Activated CD8-positive, alpha-beta memory T cell treated with anti-CD3 and anti-CD28 coated beads, Interleukin-2, amount 10 ng/mL, durations not matched to agents 7 days and 5 days (primary cell): Measurements from ENCODE around the gene ZNF423. TPM values are rescaled to one million over a fixed set of nuclear protein-coding genes. Genes with fewer than 3 reads are reported as not detected.
"Not testable (repeated sequence)": the region's sequence is repeated elsewhere in the genome, so short reads cannot be mapped to it uniquely, and the experiment has no call there.

Source experiments
- ATAC-seq: fragments of 150-1000 bp; cut with Tn5 transposase; one replicate; pipeline ENCODE4 v1.10.0; 2021; ENCODE audit warnings: moderate library complexity
- CTCF ChIA-PET: fragments of 350-600 bp; sonication (Branson Sonifier 250); formaldehyde crosslinking; loops from one replicate; lab custom pipeline; 2021; ENCODE audit warnings: antibody characterized with exemption; lab: Charles Lee
- DNase-seq: peaks from one replicate; pipeline ENCODE4 v3.0.0-alpha.2; 2020
- H3K27ac Mint-ChIP-seq: one replicate; pipeline ENCODE4 v1.8.0; 2021; ENCODE audit warnings: mild to moderate bottlenecking, mixed read lengths
- H3K27me3 Mint-ChIP-seq: one replicate; pipeline ENCODE4 v1.8.0; 2021; ENCODE audit warnings: mixed read lengths
- H3K36me3 Mint-ChIP-seq: one replicate; pipeline ENCODE4 v1.8.0; 2021; ENCODE audit warnings: mild to moderate bottlenecking, mixed read lengths
- H3K4me1 Mint-ChIP-seq: one replicate; pipeline ENCODE4 v1.8.0; 2021; ENCODE audit warnings: mixed read lengths
- H3K4me3 Mint-ChIP-seq: one replicate; pipeline ENCODE4 v1.8.0; 2021; ENCODE audit warnings: mild to moderate bottlenecking, moderate library complexity, mixed read lengths
- H3K9me3 Mint-ChIP-seq: one replicate; pipeline ENCODE4 v1.8.0; 2022; ENCODE audit warnings: low read depth, mixed read lengths
- total RNA-seq, 2 experiments: library from RNA; stranded (reverse); gene quantifications; one replicate each; pipeline ENCODE4 v1.2.3, GENCODE V29; 2021

ZNF423 gene
- total RNA-seq, 2 experiments from 2014 or later = not detected

- ATAC-seq = no peak
- CTCF ChIA-PET = no interaction called here
- Mint-ChIP-seq H3K4me1 (no peaks in the 10 kb centered on the region), H3K27me3 (no peaks in the 10 kb centered on the region), H3K27ac (no peak overlapping the region), H3K4me3 (no peak overlapping the region), H3K9me3 (no peaks in the 10 kb centered on the region), H3K36me3 (no peaks in the 10 kb centered on the region)
- DNase-seq = no peak
Observed at GRCh38 chr16:49519741-49520140, 336.2 kb downstream of the ZNF423 start.

- no peaks in the 10 kb centered on the region for H3K36me3 Mint-ChIP-seq
- CTCF ChIA-PET = no interaction called here
- no peak overlapping the region for H3K27ac Mint-ChIP-seq
- H3K4me1 Mint-ChIP-seq = no peaks in the 10 kb centered on the region
- no peak for DNase-seq
- no peaks in the 10 kb centered on the region for H3K9me3 Mint-ChIP-seq
- ATAC-seq = no peak
- no peak overlapping the region for H3K4me3 Mint-ChIP-seq
- no peaks in the 10 kb centered on the region for H3K27me3 Mint-ChIP-seq
Observed at GRCh38 chr16:49519008-49519656, 336.8 kb downstream of the ZNF423 start.

DNA sequence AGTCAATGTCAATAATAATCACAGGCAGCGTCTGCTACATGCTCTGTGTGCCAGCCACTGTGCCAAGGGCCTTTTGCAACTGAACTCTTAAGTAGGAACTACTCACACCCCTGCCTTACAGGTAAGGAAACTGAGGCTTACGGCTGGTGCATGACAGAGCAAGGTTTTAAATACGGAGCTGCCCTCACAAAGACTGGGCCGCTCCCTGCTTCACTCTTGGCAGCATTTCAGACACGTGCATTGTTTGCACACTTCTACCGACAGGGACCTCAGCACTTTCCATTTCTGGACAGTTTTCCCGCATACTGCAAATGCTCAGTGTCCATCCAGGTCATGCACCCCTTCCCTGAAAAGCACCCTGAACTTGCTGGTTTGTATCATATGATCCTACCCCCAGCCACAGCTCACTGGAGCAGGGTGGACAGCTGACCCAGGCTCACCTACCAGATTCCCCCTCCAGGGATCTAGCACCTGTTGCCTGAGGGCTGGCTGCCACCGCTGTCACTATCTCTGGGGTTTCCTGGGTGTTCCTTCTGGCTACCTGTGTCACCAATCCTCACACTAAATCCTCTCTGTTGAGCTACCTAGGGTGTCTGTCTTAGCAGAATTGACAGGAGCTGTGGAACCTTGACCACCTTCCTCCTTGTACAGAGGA is 339.4 kb downstream of the ZNF423 start:
- ATAC-seq (no peak), DNase-seq (no peak)
- Mint-ChIP-seq H3K9me3 (no peaks in the 10 kb centered on the region), H3K27ac (no peak overlapping the region), H3K36me3 (no peaks in the 10 kb centered on the region), H3K4me3 (no peak overlapping the region), H3K4me1 (no peaks in the 10 kb centered on the region), H3K27me3 (no peaks in the 10 kb centered on the region)
- CTCF ChIA-PET = no interaction called here

DNA sequence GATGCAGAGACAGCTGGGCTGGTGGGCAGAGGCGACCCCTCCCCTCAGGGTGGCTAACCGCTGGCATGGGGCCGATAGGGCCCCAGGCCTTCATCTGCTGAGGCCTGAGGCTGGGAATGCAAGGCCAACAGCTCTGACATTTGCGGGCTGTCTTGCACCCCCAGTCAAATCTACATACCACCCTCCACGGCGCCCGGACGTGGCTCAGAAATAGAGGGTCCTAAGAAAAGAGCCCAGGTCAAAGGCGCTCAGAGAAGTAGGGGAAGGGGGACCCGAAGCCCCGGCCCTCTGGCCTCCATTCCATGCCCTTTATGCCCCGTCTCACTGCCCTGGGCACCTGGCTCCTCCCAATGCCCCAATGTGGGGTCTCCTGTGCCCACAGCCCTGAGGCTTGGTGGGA is 340.1 kb downstream of the ZNF423 start:
- Mint-ChIP-seq H3K27ac (no peak overlapping the region), H3K27me3 (no peaks in the 10 kb centered on the region), H3K4me3 (no peak overlapping the region), H3K9me3 (no peaks in the 10 kb centered on the region), H3K4me1 (no peaks in the 10 kb centered on the region), H3K36me3 (no peaks in the 10 kb centered on the region)
- no peak for ATAC-seq
- DNase-seq = no peak
- CTCF ChIA-PET = no interaction called here

GRCh38 chr16:49515016-49515565 is 340.8 kb downstream of the ZNF423 start:
- no peak for ATAC-seq
- no peaks in the 10 kb centered on the region for H3K36me3 Mint-ChIP-seq
- CTCF ChIA-PET = no interaction called here
- no peaks in the 10 kb centered on the region for H3K9me3 Mint-ChIP-seq
- H3K4me3 Mint-ChIP-seq = no peak overlapping the region
- H3K27ac Mint-ChIP-seq = no peak overlapping the region
- no peaks in the 10 kb centered on the region for H3K27me3 Mint-ChIP-seq
- no peak for DNase-seq
- H3K4me1 Mint-ChIP-seq = no peaks in the 10 kb centered on the region

- DNase-seq (no peak), ATAC-seq (no peak)
- H3K9me3 Mint-ChIP-seq = no peaks in the 10 kb centered on the region
- H3K27me3 Mint-ChIP-seq = no peaks in the 10 kb centered on the region
- CTCF ChIA-PET = no interaction called here
- H3K36me3 Mint-ChIP-seq = no peaks in the 10 kb centered on the region
- H3K4me1 Mint-ChIP-seq = no peaks in the 10 kb centered on the region
- no peak overlapping the region for H3K4me3 Mint-ChIP-seq
- no peak overlapping the region for H3K27ac Mint-ChIP-seq
Observed at GRCh38 chr16:49514073-49514980, 341.6 kb downstream of the ZNF423 start.

GRCh38 chr16:49513040-49513439 is 342.9 kb downstream of the ZNF423 start:
- DNase-seq (no peak), ATAC-seq (no peak)
- Mint-ChIP-seq H3K4me3 (no peak overlapping the region), H3K36me3 (no peaks in the 10 kb centered on the region), H3K27ac (no peak overlapping the region), H3K9me3 (no peaks in the 10 kb centered on the region), H3K27me3 (no peaks in the 10 kb centered on the region), H3K4me1 (no peaks in the 10 kb centered on the region)
- CTCF ChIA-PET = no interaction called here

DNA sequence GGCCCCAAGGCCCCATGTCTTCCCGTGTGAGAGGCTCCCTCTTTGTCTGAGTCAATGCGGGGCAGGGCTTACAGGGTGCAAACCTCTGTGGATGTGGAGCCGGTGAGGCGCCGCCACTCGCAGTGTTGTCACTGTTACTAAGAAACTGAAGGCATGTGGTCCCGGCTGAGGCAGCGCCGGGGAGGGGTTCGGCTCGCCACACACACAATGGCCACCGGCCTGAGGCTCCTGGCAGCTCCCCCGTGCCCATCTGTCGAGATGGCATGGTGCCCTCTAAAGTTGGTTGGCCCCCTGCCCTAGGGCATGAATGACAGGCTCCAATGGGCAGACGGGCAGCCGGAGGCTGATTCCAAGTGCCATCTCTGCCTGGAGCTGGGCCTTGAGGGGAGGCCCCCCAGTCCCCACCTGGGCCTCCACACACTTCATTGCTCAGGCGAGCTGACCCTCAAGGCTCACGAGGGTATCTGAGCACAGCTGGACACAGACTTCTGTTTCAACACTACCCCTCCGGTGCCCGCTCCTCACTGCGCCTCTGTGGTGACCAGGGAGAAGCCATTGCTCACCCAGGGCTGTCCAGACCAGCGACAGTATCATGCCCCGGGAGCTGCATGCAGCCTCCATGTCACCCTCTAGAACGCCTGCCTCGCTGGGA is 345.1 kb downstream of the ZNF423 start:
- H3K4me1 Mint-ChIP-seq = no peaks in the 10 kb centered on the region
- no peaks in the 10 kb centered on the region for H3K9me3 Mint-ChIP-seq
- ATAC-seq (no peak), DNase-seq (no peak)
- no peak overlapping the region for H3K27ac Mint-ChIP-seq
- no peaks in the 10 kb centered on the region for H3K27me3 Mint-ChIP-seq
- CTCF ChIA-PET = no interaction called here
- no peak overlapping the region for H3K4me3 Mint-ChIP-seq
- no peaks in the 10 kb centered on the region for H3K36me3 Mint-ChIP-seq

GRCh38 chr16:49510141-49510540 is 345.8 kb downstream of the ZNF423 start:
- Mint-ChIP-seq H3K4me1 (no peaks in the 10 kb centered on the region), H3K27ac (no peak overlapping the region), H3K9me3 (no peaks in the 10 kb centered on the region), H3K36me3 (no peaks in the 10 kb centered on the region), H3K27me3 (no peaks in the 10 kb centered on the region), H3K4me3 (no peak overlapping the region)
- DNase-seq (no peak), ATAC-seq (no peak)
- CTCF ChIA-PET = no interaction called here

GRCh38 chr16:49506058-49507013 is 349.6 kb downstream of the ZNF423 start:
- H3K4me3 Mint-ChIP-seq, H3K4me1 Mint-ChIP-seq, H3K9me3 Mint-ChIP-seq, CTCF ChIA-PET, H3K27ac Mint-ChIP-seq, H3K36me3 Mint-ChIP-seq, DNase-seq, ATAC-seq, H3K27me3 Mint-ChIP-seq: not testable (repeated sequence)

GRCh38 chr16:49505556-49505955 is 350.4 kb downstream of the ZNF423 start:
- Mint-ChIP-seq H3K4me1 (peaks cover 2% of the 10 kb centered on the region), H3K27me3 (no peaks in the 10 kb centered on the region), H3K9me3 (no peaks in the 10 kb centered on the region), H3K27ac (no peak overlapping the region), H3K36me3 (no peaks in the 10 kb centered on the region), H3K4me3 (no peak overlapping the region)
- CTCF ChIA-PET = no interaction called here
- ATAC-seq (no peak), DNase-seq (no peak)

DNA sequence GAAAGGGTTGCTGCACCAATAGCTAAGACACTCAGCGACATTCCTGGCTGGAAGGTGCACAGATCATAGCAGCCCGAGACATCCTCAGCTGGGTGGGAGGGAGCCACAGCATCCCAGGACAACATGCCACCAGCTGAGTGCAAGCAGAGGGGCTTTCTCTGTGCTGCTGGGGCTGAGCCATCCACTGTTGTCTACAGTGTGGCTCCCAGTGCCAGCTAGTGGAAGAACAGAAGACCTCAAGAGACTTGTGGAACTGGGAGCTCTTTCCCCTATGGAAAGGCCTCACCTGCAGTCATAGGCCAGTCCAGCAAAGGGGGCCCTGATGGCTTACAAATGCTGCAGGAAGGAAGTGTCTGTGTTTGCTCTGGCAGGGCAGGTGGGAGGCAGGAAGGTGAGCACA is 351.3 kb downstream of the ZNF423 start:
- no peaks in the 10 kb centered on the region for H3K9me3 Mint-ChIP-seq
- H3K36me3 Mint-ChIP-seq = no peaks in the 10 kb centered on the region
- H3K4me1 Mint-ChIP-seq = peaks cover 2% of the 10 kb centered on the region
- DNase-seq = no peak
- CTCF ChIA-PET = interaction anchor here (0.8 kb wide), 1 partner anchor 97 kb away, joined by 3 read pairs; no protein-coding TSS in a partner anchor
- no peak overlapping the region for H3K4me3 Mint-ChIP-seq
- no peaks in the 10 kb centered on the region for H3K27me3 Mint-ChIP-seq
- H3K27ac Mint-ChIP-seq = no peak overlapping the region
- no peak for ATAC-seq
